ENCODE data around the gene PLXNA3.

The PLXNA3 gene

GRCh38 chrX:154458954-154459778 is 1.1 kb downstream of the PLXNA3 start:
- no peak for DNase-seq (ENCODE audit: low spot score)

GRCh38 chrX:154459832-154460231 is 1.8 kb downstream of the PLXNA3 start:
- DNase-seq (ENCODE audit: low spot score), result no peak

- no peak for DNase-seq (ENCODE audit: low spot score)
Measured at GRCh38 chrX:154460326-154460725, 2.2 kb downstream of the PLXNA3 start.

- DNase-seq (ENCODE audit: low spot score), result no peak
Measured at GRCh38 chrX:154462396-154462795, 4.3 kb downstream of the PLXNA3 start.

- no peak for DNase-seq (ENCODE audit: low spot score)
Measured at GRCh38 chrX:154463611-154464220, 5.6 kb downstream of the PLXNA3 start.

- no peak for DNase-seq (ENCODE audit: low spot score)
Measured at GRCh38 chrX:154464806-154465365, 6.8 kb downstream of the PLXNA3 start.

GRCh38 chrX:154465601-154466000 is 7.5 kb downstream of the PLXNA3 start:
- no peak for DNase-seq (ENCODE audit: low spot score)

GRCh38 chrX:154466036-154466435 is 8.0 kb downstream of the PLXNA3 start:
- DNase-seq (ENCODE audit: low spot score), result no peak

- no peak for DNase-seq (ENCODE audit: low spot score)
Measured at GRCh38 chrX:154466907-154467306, 8.8 kb downstream of the PLXNA3 start.

- no peak for DNase-seq (ENCODE audit: low spot score)
Measured at GRCh38 chrX:154467556-154467955, 9.5 kb downstream of the PLXNA3 start.

- DNase-seq (ENCODE audit: low spot score), result no peak
Measured at GRCh38 chrX:154468217-154468616, 10.1 kb downstream of the PLXNA3 start.

- no peak for DNase-seq (ENCODE audit: low spot score)
Measured at GRCh38 chrX:154469114-154469513, 11.0 kb downstream of the PLXNA3 start.

- DNase-seq (ENCODE audit: low spot score), result no peak
Measured at GRCh38 chrX:154469880-154470279, 11.8 kb downstream of the PLXNA3 start.

GRCh38 chrX:154470434-154470833 is 12.4 kb downstream of the PLXNA3 start:
- DNase-seq (ENCODE audit: low spot score), result no peak

- no peak for DNase-seq (ENCODE audit: low spot score)
Measured at GRCh38 chrX:154470914-154471568, 13.0 kb downstream of the PLXNA3 start.

GRCh38 chrX:154471839-154472684 is 14.0 kb downstream of the PLXNA3 start:
- DNase-seq (ENCODE audit: low spot score), result no peak

GRCh38 chrX:154472685-154473632 is 14.9 kb downstream of the PLXNA3 start:
- DNase-seq (ENCODE audit: low spot score), result no peak

- DNase-seq (ENCODE audit: low spot score), result no peak
Measured at GRCh38 chrX:154473683-154474082, 15.6 kb downstream of the PLXNA3 start.

GRCh38 chrX:154476821-154477220 is 18.7 kb downstream of the PLXNA3 start:
- DNase-seq (ENCODE audit: low spot score), result no peak

- no peak for DNase-seq (ENCODE audit: low spot score)
Measured at GRCh38 chrX:154477891-154478477, 19.9 kb downstream of the PLXNA3 start.
